KBM-7 (cell line): ENCODE results near the gene MEIS2.

ENCODE experiments used
- DNase-seq: peaks from one replicate; pipeline ENCODE4 v3.0.0-alpha.2; 2015
- in situ Hi-C: fragments of 300-500 bp; cut with MboI; formaldehyde crosslinking; loops from 2 replicates; pipeline ENCODE4 v1.14.3; 2020; ENCODE audit warnings: low sequenced_read_pairs, low pct_unique_long_range_greater_than_20kb, mixed read lengths

MEIS2 gene

DNA sequence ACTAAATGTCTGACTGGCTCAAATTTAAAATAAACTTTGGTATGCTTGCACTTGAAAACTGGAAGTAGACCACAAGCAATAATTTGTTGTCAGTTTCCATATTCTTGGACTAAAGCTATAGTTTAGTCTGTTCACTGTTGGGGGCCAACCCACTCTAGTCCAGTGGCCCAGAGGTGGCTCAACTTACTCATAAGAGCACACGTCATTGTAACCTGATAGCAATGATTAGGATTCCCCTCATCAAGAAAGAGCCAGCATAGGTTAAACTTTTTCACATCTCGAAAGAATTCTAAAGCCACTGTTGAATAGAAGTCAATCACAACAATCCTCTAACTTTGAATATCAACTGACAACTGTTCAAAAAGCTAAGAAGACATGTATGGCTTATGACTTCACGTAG is 147.0 kb downstream of the MEIS2 start:
- in situ Hi-C loops: no loop called here
- DNase-seq: no peak

DNA sequence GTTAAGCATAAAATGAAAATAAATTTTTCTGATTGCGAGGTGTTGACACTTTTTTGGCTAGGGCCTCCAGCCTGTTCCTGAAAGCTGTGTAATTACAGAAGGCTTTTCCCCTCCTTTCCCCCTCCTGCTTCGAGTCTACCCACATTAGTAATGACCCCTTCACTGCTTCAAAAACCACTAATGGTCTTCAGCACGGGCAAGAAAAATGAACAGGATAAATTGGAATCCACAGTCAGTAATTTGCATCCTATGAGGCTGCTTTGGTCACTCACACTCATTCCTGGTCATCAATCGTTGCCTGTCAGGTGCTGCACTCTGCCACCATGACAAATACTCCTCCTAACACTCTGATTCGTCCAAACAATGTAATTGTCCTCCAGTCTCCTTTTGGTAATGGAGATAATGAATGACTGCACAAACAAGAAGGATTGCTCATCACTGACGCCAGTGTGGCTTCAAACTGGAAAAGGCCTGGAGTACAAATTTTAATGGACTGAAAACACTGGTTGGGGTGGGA is 148.6 kb downstream of the MEIS2 start:
- in situ Hi-C loops: no loop called here
- DNase-seq: no peak

DNA sequence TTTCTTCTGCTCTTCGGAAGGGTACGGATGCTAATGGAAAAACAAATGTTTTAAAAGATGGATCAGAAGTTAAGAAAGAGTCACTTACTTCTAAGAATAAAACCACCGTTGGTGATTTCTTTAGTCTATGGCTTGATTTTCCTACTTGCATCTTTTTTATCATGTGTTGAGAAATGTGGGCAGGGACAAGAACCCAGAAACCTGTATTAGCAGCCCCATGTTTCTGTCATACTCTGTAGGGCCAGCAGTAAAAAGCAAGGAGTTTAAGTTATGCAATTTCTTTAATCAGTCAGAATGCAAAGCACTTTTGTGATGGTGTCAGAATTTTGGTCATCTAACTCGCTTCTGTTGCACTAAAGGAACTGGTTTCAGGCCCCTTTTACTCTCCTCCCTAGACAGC is 150.0 kb downstream of the MEIS2 start:
- no peak for DNase-seq

DNA sequence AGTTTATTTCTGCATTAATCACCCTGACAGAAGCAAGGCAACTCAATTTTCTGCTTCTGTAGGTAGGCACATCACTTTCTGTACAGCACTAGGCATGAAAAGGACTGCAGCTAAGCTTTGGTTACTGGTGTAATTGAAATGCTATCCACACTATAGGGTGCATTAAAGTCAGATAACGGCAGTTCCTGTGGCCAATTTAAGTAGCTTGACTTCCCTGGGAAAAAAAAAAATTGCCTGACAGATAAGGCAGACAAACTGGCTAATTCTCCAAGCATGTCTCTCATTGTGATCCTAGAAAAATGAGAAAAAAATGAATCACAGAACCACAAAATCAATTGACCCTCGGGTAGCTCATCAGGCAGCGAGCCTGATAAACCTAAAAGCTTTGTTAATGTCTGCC is 151.4 kb downstream of the MEIS2 start:
- no peak for DNase-seq
- in situ Hi-C loops: no loop called here

More for the DNA sequence above, 150.0 kb downstream of the MEIS2 start:
- in situ Hi-C loops: no loop called here

DNA sequence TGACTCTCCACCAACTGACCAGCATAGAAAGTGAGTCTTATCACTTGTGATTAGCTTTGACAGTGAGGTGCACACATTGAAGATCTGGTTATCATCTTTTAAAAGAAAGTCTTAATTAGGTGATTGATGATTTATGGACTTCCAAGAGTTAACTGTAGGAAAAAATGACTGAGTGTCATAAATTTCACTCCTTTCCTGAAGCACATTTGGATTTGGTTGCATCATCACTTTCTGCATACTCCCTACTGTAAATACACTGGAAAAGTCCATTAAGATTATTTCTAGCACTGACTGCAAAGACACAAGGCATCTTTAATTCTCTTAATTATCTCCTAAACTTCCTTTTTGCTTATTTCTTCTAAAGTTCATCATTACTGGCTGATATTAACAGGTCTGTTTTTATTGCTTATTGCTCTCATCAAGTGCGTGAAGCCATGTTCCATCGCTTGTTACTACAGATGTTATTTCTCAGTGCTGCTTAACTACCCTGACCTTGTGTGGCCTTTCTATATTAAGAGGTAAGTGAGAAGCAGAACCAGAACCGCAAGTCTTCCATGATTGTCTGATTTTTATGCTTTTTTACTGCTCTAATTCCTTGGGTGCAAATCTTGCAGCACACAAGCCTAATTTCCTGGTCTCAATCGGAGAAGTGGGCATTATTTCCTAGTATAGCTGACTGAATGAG is 153.2 kb downstream of the MEIS2 start:
- DNase-seq: no peak
- in situ Hi-C loops: no loop called here

DNA sequence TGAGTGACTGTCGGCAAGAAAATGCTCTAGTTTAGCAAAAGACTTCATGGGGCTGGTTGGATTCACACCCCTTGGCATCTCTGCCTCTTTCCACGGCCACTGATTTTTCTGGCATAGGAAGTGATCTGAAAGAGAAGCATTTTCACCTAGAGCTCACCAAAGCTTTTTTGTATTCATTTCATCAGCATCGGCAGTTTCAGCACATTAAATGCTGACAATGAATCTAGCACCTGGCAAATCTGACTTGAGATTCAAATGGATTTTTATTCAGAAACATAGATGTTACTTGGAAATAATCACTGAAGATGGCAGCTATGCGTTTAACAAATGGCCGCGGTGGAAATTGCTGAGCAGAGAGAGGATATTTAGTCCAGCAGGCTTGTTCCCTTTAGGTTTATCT is 155.9 kb downstream of the MEIS2 start:
- in situ Hi-C loops: no loop called here
- no peak for DNase-seq

DNA sequence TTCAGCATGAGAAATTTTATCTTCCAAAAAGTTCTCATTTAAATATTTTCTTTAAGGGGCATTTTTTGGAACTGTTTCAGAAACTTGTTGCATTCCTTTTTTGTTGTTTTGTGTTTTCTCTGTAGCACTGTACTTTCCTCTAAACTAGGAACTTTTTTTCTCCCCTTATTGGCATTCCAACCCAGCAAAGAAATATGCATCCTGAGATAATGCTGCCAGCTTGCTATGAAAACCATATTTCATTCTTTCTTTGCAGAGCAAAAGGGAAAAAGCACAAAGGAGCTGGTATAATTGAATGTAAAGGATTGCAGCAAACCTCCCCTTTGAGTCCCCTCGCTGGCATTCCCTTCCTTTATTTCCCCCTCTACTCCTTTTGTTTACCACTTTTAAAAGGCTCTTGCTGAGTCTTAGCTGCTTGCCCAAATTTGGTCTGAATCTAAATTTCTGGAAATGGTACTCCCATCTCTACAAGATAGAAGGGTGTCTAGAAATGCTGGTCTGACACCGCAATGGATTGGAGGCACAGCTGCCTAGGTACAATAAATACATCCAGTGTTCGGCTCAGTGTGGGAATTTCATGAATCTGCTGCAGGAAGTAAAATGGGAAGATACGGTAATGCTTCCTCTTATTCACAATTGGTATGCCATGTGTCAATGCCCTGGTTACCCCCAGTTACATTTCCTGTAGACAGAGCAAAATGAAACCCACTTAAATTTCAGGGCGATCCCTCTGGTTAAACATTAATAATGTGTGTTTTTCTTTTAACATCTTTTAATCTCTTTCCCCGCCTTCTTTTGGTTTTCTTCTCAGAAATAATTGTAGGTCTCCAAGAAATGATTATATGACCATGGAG is 156.6 kb downstream of the MEIS2 start:
- in situ Hi-C loops: no loop called here
- no peak for DNase-seq

DNA sequence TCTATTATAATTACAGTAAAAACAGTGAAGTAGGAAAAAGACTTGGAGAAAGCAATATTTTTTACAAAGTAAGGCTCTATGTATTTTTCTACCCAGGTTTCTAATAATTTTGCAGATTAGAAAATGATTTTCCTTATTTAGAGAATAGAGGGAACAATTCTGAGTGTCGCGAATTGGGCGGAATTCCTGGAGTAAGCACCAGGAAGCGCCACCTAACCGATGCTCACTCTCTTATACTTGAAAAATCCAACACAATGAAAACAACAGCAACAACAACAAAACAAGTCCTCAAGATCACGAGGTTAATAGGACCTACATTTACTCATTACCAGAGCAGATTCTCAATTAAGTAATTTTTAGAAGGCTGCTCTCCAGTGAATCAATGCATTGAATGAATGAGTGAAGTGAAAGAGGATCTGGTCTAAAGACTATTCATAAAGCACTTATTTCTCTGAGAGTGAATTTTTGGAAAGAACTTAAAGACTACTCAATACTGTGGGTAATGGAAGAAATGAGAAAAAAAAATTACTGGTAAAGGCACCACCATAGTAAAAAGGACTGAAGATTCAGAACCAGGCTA is 158.0 kb downstream of the MEIS2 start:
- DNase-seq: no peak
- in situ Hi-C loops: no loop called here

DNA sequence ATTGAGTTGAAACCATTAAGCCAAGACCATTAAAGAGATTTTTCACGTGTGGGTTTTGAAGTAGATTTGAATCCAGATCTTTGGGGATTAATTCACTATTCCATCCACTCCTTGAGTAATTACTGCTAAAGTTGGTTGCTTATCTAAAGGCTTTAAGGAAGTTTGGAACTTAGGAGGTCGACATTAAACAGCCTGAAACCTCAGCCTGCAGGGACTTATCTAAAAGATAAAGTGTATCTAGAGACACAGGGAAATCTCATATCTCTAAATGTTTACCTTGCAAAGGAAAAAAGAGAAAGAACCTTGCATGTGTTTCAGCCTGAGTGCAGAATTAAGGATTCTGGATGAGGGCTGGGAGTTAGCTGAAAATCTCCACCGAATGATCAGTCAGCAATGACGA is 158.6 kb downstream of the MEIS2 start:
- in situ Hi-C loops: no loop called here
- no peak for DNase-seq

DNA sequence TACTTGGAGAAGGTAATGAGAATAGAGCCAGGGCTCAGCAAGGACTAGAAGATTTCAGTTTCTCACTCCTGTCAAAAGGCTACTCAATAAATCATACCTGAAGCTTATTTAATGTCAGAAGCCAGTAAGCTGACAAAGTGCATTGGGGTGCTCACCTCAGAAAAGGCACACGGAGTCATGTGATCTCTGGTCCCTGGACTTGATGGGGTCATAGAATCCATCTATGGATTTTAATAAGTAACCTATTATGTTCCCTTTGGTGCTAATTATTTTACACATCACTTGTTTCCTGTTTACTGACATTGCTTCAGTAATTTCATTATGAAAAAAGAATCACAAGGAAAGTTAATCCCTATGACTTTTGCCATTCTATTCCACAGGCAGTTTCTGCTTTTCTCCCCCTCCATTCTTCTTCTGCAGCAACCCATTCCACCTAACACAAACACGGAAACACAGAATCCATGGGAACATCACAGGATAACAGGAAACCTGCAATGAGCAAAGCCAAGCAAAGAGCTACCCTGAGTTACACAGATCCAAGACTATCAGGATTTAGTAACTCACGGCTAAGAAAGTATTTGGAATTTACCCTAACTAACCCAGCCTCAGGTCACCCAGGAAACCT is 159.6 kb downstream of the MEIS2 start:
- in situ Hi-C loops: no loop called here
- DNase-seq: no peak

DNA sequence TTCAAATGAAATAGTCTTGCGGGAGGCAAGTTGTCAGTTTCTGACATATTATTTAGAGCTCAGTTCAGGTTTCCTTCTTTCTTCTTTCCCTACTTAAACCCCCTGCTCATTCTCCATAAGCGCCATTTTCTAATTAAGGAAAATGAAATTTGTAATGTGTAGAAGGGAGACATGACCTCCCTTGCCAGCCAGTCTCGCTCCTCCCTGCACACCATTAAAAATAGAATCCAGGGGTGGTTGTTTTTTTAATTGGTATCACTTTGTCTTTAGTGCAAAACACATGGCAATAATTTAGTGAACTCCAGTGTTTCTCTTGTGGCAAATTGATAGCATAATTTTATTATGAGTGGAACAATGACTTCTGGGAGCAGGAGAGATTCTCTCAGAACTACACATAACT is 160.1 kb downstream of the MEIS2 start:
- no peak for DNase-seq
- in situ Hi-C loops: no loop called here

DNA sequence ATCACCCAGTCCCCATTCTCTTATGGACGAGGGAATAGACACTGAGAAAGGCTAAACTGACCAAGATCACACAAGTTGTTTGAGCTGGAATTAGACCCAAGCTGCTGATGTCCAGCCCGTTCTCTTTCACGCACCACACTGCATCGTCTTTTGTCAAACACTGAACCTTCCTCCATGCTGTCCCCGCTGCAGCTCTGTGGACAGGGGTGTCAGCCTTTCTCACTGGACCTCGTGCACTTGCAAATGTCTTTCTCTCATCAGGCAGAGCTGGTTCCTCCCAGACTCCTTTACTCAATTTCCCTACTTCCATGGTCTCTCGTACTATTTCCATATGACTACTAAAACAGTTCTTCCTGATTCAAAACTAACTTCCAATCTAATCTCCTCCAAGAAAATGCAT is 161.6 kb downstream of the MEIS2 start:
- DNase-seq: no peak
- in situ Hi-C loops: no loop called here

DNA sequence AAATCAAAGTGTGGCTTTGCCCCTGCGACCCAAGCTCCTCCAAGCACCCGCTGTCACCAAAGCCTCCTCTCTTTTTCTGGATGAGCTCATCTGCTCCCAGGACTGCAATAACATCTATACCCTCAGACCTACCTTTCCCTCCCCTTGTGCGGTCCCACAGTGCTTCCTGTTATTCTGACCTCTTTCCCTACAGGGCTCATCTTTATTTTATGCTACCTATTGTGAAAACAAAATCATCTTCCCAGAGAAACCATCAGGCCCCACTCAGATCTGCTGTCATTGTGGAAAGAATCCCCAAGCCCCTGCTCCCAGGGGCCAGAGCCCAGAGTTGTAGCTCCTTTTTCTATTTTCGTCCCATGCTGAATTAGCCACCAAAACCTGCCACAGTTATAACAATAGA is 162.2 kb downstream of the MEIS2 start:
- in situ Hi-C loops: no loop called here
- DNase-seq: no peak

DNA sequence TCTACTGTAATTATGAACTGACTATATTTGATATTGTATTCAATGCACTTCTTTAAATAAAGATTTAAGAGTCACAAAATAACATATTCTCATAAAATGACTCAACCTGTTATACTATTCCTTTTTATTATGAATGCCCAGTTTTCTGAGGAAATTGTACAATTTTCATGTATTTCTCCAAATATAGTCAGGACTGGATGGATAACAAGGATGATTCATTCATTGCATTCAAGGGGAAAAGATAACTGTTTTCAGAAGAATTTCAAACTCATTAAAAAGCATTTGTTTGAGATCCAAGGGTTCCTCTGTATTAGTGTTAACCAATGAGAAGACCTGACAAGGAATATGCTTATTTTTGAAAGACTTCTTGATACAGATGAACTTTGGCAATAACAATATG is 163.7 kb downstream of the MEIS2 start:
- in situ Hi-C loops: no loop called here
- no peak for DNase-seq

DNA sequence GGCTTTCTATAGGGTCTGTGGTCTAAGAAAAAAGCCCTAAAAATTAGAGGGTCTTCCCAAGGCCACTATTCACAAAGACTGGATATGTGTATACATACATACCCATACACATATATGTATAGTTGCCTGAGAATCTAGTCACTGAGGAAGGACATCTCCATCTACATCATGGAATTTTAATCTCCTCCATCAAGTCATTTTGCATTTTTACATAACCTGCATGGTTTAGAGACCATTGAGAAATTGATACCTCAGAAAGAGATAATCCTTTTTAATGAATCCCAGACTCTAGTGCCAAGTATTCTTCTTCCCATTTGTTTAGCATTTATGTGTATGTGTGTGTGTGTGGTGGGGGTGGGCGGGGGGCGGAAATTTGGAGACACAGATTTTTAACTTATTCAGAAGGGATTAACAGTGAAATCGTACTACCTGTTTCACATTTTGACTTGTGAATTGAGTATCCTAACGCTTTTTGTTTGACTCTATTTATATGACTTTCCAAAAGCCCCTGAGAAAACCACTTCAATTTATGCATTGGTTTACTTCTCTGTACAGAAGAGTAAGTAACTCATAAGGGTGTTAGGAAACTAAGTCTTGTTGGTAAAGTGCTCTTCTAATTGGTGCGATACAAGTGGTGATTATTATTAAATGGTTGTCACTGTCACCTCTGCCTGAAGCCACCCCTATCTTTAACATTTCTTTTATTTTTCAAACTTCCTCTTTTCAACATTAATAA is 166.9 kb downstream of the MEIS2 start:
- in situ Hi-C loops: no loop called here

DNA sequence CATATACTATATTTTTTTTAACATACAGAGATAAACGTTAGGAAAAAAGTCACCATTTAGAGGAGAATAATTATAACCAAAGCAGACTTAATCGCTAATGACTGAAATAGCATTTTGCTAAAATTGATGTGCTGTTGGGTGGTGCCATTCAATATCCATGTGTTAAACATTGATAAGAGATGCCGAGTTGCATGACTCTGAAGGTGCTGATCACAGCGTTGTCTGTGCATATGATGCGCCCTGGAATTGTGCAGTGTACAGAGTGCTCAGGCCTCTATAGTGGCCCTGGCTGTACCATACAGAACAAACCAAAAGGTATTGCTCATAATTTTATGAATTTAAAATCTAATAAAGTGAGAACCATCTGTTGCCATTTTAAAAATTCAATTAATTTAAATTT is 168.3 kb downstream of the MEIS2 start:
- in situ Hi-C loops: no loop called here
- no peak for DNase-seq

More for the DNA sequence above, 166.9 kb downstream of the MEIS2 start:
- no peak for DNase-seq

DNA sequence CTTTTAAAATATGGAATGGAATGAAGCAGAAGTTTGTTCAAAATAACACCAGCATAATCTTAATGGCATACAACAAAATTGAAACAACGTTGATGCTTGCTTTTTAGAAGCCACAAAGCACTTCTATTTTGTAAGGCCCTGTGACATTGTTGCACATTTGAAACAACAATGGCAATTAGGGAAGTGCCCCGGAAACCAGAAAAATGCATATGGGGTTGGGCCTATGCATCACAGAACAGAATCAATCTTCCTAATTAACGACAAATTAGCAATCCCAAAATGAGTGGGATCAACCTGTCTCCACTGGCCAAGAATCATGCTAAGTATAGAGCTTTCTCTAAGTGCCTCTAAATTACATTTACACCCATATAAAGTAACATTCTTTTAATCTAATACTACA is 168.9 kb downstream of the MEIS2 start:
- no peak for DNase-seq
- in situ Hi-C loops: no loop called here

DNA sequence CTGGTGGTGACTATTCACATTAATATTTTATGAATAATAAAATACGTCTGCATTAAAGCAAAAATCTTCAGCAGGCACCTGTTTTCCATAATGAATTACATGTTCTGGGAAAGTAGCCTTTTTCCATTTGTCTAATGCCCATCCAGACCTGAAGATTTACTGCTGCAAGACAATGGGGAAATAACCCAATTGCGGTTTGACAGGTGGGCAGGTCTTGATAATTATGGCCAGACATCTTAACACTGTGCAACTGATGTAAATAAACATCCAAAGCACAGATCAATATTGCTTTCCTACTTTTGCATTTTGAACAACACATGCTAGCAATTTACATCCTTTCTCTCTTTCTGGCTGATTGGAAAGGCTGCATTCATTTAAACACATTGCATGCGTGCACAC is 173.9 kb downstream of the MEIS2 start:
- DNase-seq: no peak
- in situ Hi-C loops: no loop called here
